Lower leg skin (tissue), 4 donors: ENCODE data around the gene SYTL2. TPM values are rescaled to one million over a fixed set of nuclear protein-coding genes. Genes with fewer than 3 reads are reported as not detected.
"Not testable (repeated sequence)": the region's sequence is repeated elsewhere in the genome, so short reads cannot be mapped to it uniquely, and the experiment has no call there.

ENCODE experiments used
- DNase-seq, 2 donors: peaks; one replicate each; pipeline ENCODE4 v3.0.0-alpha.2; 2019; ENCODE audit warnings: low spot score in 2 of 2
- H3K4me3 ChIP-seq: fragments of 200-600 bp; sonication (generic); 2 replicates; pipeline ENCODE4 v1.5.1; 2017; ENCODE audit warnings: mild to moderate bottlenecking, low read depth; ENCODE audit not compliant: poor library complexity, severe bottlenecking
- CTCF ChIP-seq, 3 donors: fragments of 450-650 bp; IDR thresholded peaks; one replicate each; pipeline ENCODE4 v1.5.1; 2016; ENCODE audit warnings: antibody characterized with exemption in 3 of 3, mild to moderate bottlenecking in 3 of 3, moderate library complexity in 2 of 3
- POLR2A ChIP-seq, 2 donors: fragments of 450-650 bp; IDR thresholded peaks; one replicate each; pipeline ENCODE4 v1.6.1; 2016 to 2017; ENCODE audit warnings: antibody characterized with exemption in 2 of 2, mild to moderate bottlenecking in 1 of 2, moderate library complexity in 1 of 2
- WGBS, 2 donors: methylation state at CpG; one replicate each; pipeline ENCODE4 v1.1.5; 2018; 5-methylcytosine and 5-hydroxymethylcytosine counted together
- intact Hi-C: fragments of 100-400 bp; cut with DNase I; formaldehyde crosslinking; loops from one replicate; pipeline ENCODE4 v1.15.0; 2023; ENCODE audit warnings: low total_unique reads
- total RNA-seq, 4 donors: library from RNA; depleted of rRNA; stranded (reverse); fragments of >200 nt; gene quantifications; one replicate each; pipeline ENCODE4 v1.1.0, GENCODE V29; 2016

The SYTL2 gene
- total RNA-seq, 4 donors from 2014 or later = 4.2 to 13.2 (median 8.9) TPM

- WGBS, 2 donors = 42 to 50% methylated on average over 2 of the region's 2 CpGs
- no peak for DNase-seq
- intact Hi-C loops = no loop called here
- TF ChIP-seq POLR2A (IDR thresholded peaks at IDR 0.05) (no peak), CTCF (IDR thresholded peaks at IDR 0.05) (no peak)
- H3K4me3 ChIP-seq = no peak overlapping the region
Observed at GRCh38 chr11:85844439-85845123, 33.6 kb upstream of the SYTL2 start.

- intact Hi-C loops = no loop called here
- H3K4me3 ChIP-seq = no peak overlapping the region
- TF ChIP-seq POLR2A (IDR thresholded peaks at IDR 0.05) = no peak
- no peak for TF ChIP-seq CTCF (IDR thresholded peaks at IDR 0.05)
- DNase-seq = no peak
- 92 to 98% methylated on average over 3 of the region's 3 CpGs for WGBS, 2 donors
Observed at GRCh38 chr11:85843929-85844328, 33.0 kb upstream of the SYTL2 start.

- H3K4me3 ChIP-seq, DNase-seq, intact Hi-C loops: not testable (repeated sequence)
Observed at GRCh38 chr11:85840932-85841331, 30.0 kb upstream of the SYTL2 start.

GRCh38 chr11:85835729-85836128 lies 24.8 kb upstream of the SYTL2 start:
- intact Hi-C loops = no loop called here
- 70 to 77% methylated on average over 3 of the region's 3 CpGs for WGBS, 2 donors
- no peak overlapping the region for H3K4me3 ChIP-seq
- TF ChIP-seq POLR2A (IDR thresholded peaks at IDR 0.05) (no peak), CTCF (IDR thresholded peaks at IDR 0.05) (no peak)
- no peak for DNase-seq

GRCh38 chr11:85835263-85835662 lies 24.3 kb upstream of the SYTL2 start:
- no peak for TF ChIP-seq CTCF (IDR thresholded peaks at IDR 0.05)
- no peak for TF ChIP-seq POLR2A (IDR thresholded peaks at IDR 0.05)
- no peak for DNase-seq

GRCh38 chr11:85831050-85831449 lies 20.1 kb upstream of the SYTL2 start:
- H3K4me3 ChIP-seq = no peak overlapping the region
- intact Hi-C loops = no loop called here
- DNase-seq = no peak
- TF ChIP-seq CTCF (IDR thresholded peaks at IDR 0.05) (no peak), POLR2A (IDR thresholded peaks at IDR 0.05) (no peak)

More at GRCh38 chr11:85835263-85835662, 24.3 kb upstream of the SYTL2 start:
- intact Hi-C loops = no loop called here
- 91 to 97% methylated on average over 1 of the region's 1 CpG for WGBS, 2 donors
- H3K4me3 ChIP-seq = no peak overlapping the region
